Endothelial cell of umbilical vein (primary cell): ENCODE measurements around the gene FHOD3.

Experiments used
- CTCF ChIP-seq, 2 donors: IDR thresholded peaks; 1 replicate in 1 of 2; 2 replicates in 1 of 2; pipeline ENCODE4 v1.5.1; 2011; ENCODE audit warnings: low read length in 2 of 2, mild to moderate bottlenecking in 2 of 2, moderate library complexity in 2 of 2, control low read depth in 1 of 2, inconsistent platforms in 1 of 2, low read depth in 1 of 2; ENCODE audit not compliant: insufficient read depth in 1 of 2; ENCODE audit errors: extremely low read depth in 1 of 2
- EZH2 ChIP-seq: IDR thresholded peaks from 2 replicates; pipeline ENCODE4 v1.6.1; 2012; ENCODE audit warnings: borderline replicate concordance, low read depth, mild to moderate bottlenecking, moderate library complexity, low read length, inconsistent platforms; ENCODE audit not compliant: severe bottlenecking
- FOS ChIP-seq: IDR thresholded peaks from 2 replicates; pipeline ENCODE4 v1.6.1; 2011; ENCODE audit warnings: mild to moderate bottlenecking, low read length, moderate library complexity, borderline replicate concordance; ENCODE audit not compliant: insufficient read depth
- JUN ChIP-seq: IDR thresholded peaks from 2 replicates; pipeline ENCODE4 v1.6.1; 2011; ENCODE audit warnings: borderline replicate concordance, low read depth; ENCODE audit not compliant: insufficient read length, insufficient read depth
- MYC ChIP-seq: IDR thresholded peaks from one replicate; pipeline ENCODE4 v1.6.1; 2011; ENCODE audit warnings: mild to moderate bottlenecking, low read depth, low read length
- POLR2A ChIP-seq: IDR thresholded peaks from 2 replicates; pipeline ENCODE4 v1.6.1; 2012; ENCODE audit warnings: low read depth, mild to moderate bottlenecking, control low read depth, low read length
- POLR2AphosphoS5 ChIP-seq: IDR thresholded peaks from 2 replicates; pipeline ENCODE4 v1.6.1; 2012; ENCODE audit warnings: low read depth, mild to moderate bottlenecking, control low read depth, low read length, moderate library complexity; ENCODE audit not compliant: insufficient read depth
- TF ChIP-seq, protein P1 (sequence below): IDR thresholded peaks from 2 replicates; pipeline ENCODE4 v1.6.1; 2011; ENCODE audit not compliant: insufficient read depth, insufficient read length

- TF ChIP-seq CTCF (IDR thresholded peaks at IDR 0.05; ENCODE audit: extremely low read depth in 1 of 2, insufficient read depth in 1 of 2, low read depth in 1 of 2, low read length in 2 of 2): no peak
- no peak for TF ChIP-seq EZH2
- no peak for TF ChIP-seq POLR2A
- TF ChIP-seq MYC: no peak
- no peak for TF ChIP-seq POLR2AphosphoS5
- no peak for TF ChIP-seq JUN
- TF ChIP-seq, protein P1, sequence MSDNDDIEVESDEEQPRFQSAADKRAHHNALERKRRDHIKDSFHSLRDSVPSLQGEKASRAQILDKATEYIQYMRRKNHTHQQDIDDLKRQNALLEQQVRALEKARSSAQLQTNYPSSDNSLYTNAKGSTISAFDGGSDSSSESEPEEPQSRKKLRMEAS: no peak
- TF ChIP-seq FOS: no peak
Measured at GRCh38 chr18:36590621-36591580, 293.4 kb downstream of the FHOD3 start.
